GM10266 (cell line): ENCODE measurements around the gene SCARF2.

Experiments used
- DNase-seq: peaks from one replicate; pipeline ENCODE4 v3.0.0; 2012; ENCODE audit errors: extremely low spot score
- TF ChIP-seq, protein P1 (sequence below): IDR thresholded peaks from 2 replicates; pipeline ENCODE4 v1.5.1; 2012; ENCODE audit warnings: mild to moderate bottlenecking, low read depth; ENCODE audit not compliant: control insufficient read depth, insufficient read depth; ENCODE audit errors: missing control alignments

Gene SCARF2

DNA sequence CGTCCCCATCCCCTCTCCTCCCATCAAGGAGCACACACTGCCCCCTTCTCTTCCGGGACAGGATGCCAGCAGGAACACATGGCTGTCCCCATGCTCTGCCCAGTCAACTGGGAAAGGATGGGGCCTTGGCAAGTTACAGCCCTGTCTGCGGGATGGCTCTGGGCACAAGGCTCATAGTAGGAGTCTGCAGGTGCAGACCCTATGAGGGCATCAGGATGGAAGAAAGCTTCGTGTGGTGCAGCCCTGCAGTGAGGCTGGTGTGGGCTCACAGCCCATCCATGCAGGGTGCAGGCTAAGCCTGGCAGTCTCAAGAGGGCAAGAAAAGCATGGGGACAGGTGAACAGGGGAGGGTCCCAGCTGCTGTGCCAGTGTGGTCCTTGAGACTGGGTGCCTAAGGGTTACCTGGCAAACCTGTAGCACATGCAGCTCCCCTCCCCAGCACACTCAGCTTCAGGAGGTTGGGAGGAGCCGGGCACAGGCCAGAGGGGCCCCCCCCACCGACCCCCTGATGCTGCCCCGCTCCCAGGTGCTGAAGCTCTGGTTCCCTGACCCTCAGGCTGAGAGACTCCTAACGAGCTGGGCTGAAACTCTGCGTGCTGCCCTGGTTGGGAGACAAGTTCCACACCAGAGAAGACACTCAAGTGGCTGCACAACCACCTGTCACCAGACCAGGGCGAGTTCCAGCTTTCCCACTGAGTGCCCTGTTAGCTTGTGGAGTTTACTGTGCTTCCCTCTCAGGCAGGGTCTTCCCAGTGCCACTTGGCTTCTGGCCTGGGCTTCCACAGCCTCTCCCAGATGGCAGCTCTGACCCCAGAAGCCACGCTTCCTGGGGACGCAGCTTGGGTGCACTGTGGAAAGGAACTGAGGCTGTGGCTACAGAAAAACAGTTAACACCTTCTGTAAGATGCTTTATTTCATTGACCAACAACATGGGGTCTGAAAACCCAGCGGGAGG, 3.3 kb upstream of the SCARF2 start:
- TF ChIP-seq, protein P1, sequence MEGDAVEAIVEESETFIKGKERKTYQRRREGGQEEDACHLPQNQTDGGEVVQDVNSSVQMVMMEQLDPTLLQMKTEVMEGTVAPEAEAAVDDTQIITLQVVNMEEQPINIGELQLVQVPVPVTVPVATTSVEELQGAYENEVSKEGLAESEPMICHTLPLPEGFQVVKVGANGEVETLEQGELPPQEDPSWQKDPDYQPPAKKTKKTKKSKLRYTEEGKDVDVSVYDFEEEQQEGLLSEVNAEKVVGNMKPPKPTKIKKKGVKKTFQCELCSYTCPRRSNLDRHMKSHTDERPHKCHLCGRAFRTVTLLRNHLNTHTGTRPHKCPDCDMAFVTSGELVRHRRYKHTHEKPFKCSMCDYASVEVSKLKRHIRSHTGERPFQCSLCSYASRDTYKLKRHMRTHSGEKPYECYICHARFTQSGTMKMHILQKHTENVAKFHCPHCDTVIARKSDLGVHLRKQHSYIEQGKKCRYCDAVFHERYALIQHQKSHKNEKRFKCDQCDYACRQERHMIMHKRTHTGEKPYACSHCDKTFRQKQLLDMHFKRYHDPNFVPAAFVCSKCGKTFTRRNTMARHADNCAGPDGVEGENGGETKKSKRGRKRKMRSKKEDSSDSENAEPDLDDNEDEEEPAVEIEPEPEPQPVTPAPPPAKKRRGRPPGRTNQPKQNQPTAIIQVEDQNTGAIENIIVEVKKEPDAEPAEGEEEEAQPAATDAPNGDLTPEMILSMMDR = no peak

DNA sequence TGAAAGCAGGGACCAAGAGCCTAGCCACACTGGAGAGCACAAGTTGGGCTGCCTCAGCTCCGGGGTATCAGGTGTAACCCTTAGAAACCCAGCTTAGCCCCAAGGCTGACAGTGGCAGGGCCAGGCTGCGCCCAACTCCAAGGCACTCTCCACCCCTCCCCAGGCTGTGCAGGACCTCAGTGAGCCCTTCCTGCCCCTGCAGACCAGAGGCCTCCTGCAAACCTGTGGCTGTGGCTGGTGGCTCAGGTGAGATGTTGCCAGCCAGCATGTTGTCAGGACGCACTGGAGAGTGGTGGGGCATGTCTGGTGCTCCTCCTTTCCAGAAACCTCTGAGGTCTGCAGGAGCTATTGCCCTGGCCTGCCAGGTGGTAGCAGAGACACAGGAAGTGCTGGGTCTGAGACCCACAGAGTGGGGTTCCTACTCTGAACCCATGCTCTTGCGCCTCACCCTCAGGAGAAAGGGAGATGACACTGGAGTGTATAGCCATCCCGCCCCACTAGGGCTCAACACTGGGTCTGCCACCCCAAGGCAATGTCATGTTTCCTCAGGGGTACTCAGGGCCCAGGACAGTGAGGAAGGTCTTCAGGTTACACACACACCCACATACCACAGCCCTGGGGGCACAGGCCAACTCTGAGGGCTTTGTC, 2.4 kb upstream of the SCARF2 start:
- TF ChIP-seq, protein P1 = no peak
- DNase-seq = no peak

More for the DNA sequence above, 3.3 kb upstream of the SCARF2 start:
- no peak for DNase-seq

DNA sequence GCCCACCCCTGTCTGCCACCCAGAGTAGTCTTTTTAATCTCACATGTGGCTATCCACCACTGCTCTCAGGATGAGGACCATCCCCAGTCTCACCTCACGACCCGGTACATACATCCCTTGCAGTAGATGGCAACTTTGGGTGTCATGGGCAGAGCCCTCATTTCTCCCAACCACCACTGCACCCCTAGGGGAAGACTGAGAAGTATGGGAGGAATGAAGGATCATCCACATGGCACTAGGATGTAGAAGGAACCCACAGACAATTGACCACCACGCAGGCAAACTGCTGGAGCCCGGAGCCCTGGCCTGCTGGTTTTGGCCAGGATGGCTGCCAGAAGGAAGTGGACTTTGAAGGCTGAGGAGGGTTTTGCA, 1.9 kb upstream of the SCARF2 start:
- TF ChIP-seq, protein P1 = no peak
- DNase-seq = no peak

DNA sequence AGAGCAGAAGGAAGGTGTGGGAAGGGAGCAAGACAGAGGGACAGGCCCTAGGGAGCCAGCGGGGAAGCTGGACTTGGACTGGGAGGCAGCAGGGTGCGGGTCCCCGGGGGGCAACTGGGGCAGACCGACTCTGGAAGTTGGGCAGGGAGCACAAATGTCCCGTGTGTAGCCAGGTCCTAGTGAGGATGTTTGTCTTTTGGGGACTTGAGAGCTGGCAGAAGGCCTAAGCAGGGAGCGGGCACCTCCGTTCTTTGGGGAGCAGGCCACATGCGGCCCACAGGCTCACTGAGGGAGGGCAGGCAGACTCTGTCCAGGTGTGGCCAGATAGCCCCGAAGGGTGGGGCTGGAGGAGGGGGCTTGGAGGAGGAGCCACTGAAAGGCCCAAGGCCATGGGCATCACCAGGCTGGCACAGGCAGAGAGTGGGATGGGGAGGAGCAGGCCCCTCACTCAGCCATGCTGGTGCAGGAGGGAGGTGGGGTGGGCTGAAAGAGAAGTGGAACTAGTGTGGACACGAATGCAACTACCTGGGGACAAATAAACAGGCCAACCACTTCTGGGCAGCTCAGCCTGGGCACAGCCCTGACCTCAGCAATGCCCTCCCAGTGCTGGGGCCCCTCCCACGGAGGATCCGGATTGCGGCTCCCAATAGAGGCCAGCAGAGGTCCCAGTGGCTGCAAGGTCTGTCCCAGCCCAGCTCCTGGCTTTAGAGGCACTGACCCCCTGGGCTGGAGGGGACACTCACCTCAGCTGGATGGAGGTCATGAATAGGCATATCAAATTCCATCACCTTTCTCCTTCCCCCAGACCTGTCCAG, 1.3 kb upstream of the SCARF2 start:
- DNase-seq = no peak

DNA sequence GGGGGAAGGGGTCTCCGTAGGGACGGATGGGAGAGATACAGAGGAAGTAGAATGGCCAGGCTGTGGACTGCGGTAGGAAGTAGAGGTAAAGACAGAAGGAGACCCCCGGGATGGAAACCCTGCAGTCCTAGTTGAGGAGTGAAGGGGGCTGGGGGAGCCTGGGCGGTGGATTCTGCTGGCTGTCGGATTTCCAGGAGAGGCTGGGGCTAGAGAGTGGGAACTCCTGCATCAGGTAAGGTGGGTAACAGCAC, 727 bp upstream of the SCARF2 start:
- TF ChIP-seq, protein P1 = no peak
- no peak for DNase-seq

More for the DNA sequence above, 1.3 kb upstream of the SCARF2 start:
- TF ChIP-seq, protein P1 = no peak

DNA sequence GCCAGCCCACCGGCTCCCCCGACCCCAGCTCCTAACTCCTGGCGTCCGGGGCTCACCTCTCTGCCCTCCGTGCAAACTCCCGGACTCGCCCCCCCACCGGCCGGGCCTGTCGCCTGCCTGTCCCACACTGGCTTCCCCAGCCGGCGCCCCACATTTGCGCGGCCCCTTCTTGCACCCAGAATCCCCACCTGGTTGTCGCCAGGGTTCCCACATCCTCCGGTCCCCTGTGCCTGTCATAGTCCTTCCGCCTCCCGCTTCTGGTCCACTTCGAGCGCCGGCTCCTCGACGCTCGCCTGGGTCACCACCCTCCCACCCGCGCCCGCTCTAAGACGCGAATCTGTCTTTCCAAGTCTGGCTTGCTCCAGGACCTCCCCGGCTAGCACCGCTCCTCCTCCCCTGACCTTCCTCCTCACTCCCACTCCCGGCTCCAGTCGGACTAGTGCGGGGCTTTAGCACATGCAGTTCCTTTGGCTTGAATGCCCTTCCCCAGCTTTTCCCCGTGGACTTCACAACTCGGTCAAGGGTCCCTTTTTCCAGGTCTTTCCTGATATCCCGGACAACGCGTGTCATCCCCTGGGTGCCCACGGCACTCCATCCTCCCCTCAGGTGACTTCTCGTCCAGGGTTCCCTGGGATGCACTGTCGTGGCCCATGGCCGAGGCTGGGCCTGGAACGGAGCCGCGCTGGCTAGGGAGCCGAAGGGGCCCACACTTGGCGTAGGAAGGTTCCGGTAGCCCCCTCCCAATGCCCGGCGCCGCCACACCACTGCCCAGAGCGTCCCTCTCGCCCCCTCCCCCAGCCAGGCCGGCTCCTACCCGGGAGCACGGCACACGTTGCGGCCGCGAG, 635 bp downstream of the SCARF2 start:
- peak; percentile 55 for DNase-seq
- TF ChIP-seq, protein P1 = no peak
